T-helper 2 cell (primary cell): ENCODE results near the gene ADAM29.
"Not testable (repeated sequence)": the region's sequence is repeated elsewhere in the genome, so short reads cannot be mapped to it uniquely, and the experiment has no call there.

ENCODE experiments used
- DNase-seq, 5 experiments: peaks; one replicate each; pipeline versions ENCODE4 v3.0.0 to v3.0.0-alpha.2; 2012 to 2022

The ADAM29 gene

GRCh38 chr4:174972911-174973310 lies 54.8 kb downstream of the ADAM29 start:
- DNase-seq, result no peak

- no peak for DNase-seq
Observed at GRCh38 chr4:174973336-174973735, 55.2 kb downstream of the ADAM29 start.

GRCh38 chr4:174983128-174983750 lies 65.1 kb downstream of the ADAM29 start:
- DNase-seq, result no peak

- not testable (repeated sequence) for DNase-seq
Observed at GRCh38 chr4:174983870-174984269, 65.7 kb downstream of the ADAM29 start.

GRCh38 chr4:174989791-174990190 lies 71.6 kb downstream of the ADAM29 start:
- DNase-seq, result no peak

- no peak for DNase-seq
Observed at GRCh38 chr4:174993916-174994315, 75.8 kb downstream of the ADAM29 start.

GRCh38 chr4:174996079-174996478 lies 77.9 kb downstream of the ADAM29 start:
- no peak for DNase-seq

- DNase-seq, result no peak
Observed at GRCh38 chr4:174999407-174999806, 81.2 kb downstream of the ADAM29 start.

- DNase-seq, result no peak
Observed at GRCh38 chr4:175017751-175018150, 99.6 kb downstream of the ADAM29 start.

- DNase-seq, result not testable (repeated sequence)
Observed at GRCh38 chr4:175019447-175019846, 101.3 kb downstream of the ADAM29 start.
